ENCODE results near the gene PTER. TPM values are rescaled to one million over a fixed set of nuclear protein-coding genes. Genes with fewer than 3 reads are reported as not detected.

The PTER gene
- total RNA-seq, 2 donors from 2014 or later = 8.3 to 9.0 TPM

DNA sequence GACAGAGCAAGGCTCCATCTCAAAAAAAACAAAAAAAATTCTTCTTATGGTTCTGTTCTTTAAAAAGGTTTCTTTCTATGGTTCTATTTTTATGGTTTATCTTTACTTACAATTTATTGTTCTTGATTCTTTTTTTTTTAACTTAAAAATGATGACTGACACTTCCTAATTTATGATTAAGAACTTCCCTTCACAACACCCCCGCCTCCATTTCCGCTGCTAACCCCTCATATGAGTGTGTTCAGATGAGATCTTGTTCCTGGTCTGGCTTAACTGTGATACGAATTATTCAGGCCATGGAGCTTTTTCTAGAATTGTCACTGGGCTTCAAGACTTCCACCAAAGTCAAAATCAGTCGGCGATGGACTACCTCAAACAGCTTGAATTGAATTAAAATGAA lies 33.9 kb downstream of the PTER start:
- H3K4me1 Mint-ChIP-seq = no peaks in the 10 kb centered on the region
- no peak for DNase-seq
- Histone ChIP-seq H3K9ac (ENCODE audit: extremely low read depth, low read length, poor library complexity, severe bottlenecking) (no peak overlapping the region), H3K4me1 (ENCODE audit: control insufficient read depth, insufficient read depth, low read length) (no peaks in the 10 kb centered on the region), H3K36me3 (ENCODE audit: control insufficient read depth, insufficient read depth, low read length) (no peaks in the 10 kb centered on the region), H3K27ac (ENCODE audit: low read depth, low read length) (no peak overlapping the region), H3K27me3 (ENCODE audit: control insufficient read depth, insufficient read depth, low read length, poor library complexity, severe bottlenecking) (no peaks in the 10 kb centered on the region), H3K9me3 (ENCODE audit: control insufficient read depth, low read length) (no peaks in the 10 kb centered on the region), H3K4me3 (ENCODE audit: low read length) (no peak overlapping the region)
- no peaks in the 10 kb centered on the region for H3K9me3 Mint-ChIP-seq
- no peak for TF ChIP-seq CTCF (conservative IDR thresholded peaks at IDR 0.05)
- WGBS, 2 experiments (ENCODE audit: insufficient coverage in 1 of 2, insufficient read length in 1 of 2) = 88 to 93% methylated on average over 5 of the region's 5 CpGs
- no peak overlapping the region for H3K4me3 Mint-ChIP-seq
- H3K27me3 Mint-ChIP-seq (ENCODE audit: insufficient read depth) = no peaks in the 10 kb centered on the region
- H3K27ac Mint-ChIP-seq = no peak overlapping the region
- H3K36me3 Mint-ChIP-seq (ENCODE audit: low read depth) = no peaks in the 10 kb centered on the region

DNA sequence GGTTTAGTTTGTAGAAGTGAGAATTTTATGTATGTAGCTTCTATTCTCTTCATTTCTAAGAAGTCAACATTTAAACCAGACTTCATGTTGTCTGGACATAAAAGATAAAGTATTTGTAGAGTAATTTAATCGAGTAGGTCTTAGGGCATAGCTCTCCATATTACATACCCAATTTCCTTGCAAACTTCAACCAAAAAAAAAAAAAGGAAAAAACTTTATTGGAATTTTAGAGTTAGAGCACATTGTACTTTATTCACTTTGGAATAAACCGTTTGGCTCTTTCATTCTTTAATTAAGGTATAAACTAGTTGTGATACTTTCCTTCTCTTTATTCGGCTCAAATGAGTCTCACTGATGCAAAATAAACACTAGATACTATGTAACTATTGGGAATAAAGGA lies 36.0 kb downstream of the PTER start:
- H3K4me1 ChIP-seq (ENCODE audit: control insufficient read depth, insufficient read depth, low read length) = no peaks in the 10 kb centered on the region
- Mint-ChIP-seq H3K27ac (no peak overlapping the region), H3K9me3 (no peaks in the 10 kb centered on the region), H3K36me3 (ENCODE audit: low read depth) (no peaks in the 10 kb centered on the region), H3K4me3 (no peak overlapping the region), H3K4me1 (no peaks in the 10 kb centered on the region), H3K27me3 (ENCODE audit: insufficient read depth) (no peaks in the 10 kb centered on the region)
- no peaks in the 10 kb centered on the region for H3K27me3 ChIP-seq (ENCODE audit: control insufficient read depth, insufficient read depth, low read length, poor library complexity, severe bottlenecking)
- no peak overlapping the region for H3K9ac ChIP-seq (ENCODE audit: extremely low read depth, low read length, poor library complexity, severe bottlenecking)
- no peaks in the 10 kb centered on the region for H3K36me3 ChIP-seq (ENCODE audit: control insufficient read depth, insufficient read depth, low read length)
- H3K27ac ChIP-seq (ENCODE audit: low read depth, low read length) = no peak overlapping the region
- H3K4me3 ChIP-seq (ENCODE audit: low read length) = no peak overlapping the region
- DNase-seq = no peak
- no peaks in the 10 kb centered on the region for H3K9me3 ChIP-seq (ENCODE audit: control insufficient read depth, low read length)
- 86% methylated on average over 1 of the region's 3 CpGs; no CpG with 5 or more reads in 1 of the 2 experiments for WGBS, 2 experiments (ENCODE audit: insufficient coverage in 1 of 2, insufficient read length in 1 of 2)
- no peak for TF ChIP-seq CTCF (conservative IDR thresholded peaks at IDR 0.05)

DNA sequence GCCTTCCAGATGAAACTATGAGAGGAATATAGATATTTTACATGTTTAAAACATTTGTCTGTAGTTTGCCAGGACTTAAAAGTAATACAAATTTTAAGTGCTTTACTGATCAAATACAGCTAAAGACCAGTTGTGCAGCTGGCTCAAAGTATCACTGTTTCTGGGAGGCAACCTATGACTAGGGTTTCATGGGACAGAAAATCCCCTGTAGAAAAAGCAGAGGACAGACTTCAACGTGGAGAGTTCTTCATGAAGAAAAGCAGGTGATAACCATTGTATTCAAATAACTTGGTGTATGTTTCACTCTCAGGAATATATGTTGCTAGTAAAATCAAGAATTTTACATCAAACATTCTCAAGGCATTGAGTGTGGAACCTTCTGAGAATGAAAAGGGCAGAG lies 40.9 kb downstream of the PTER start:
- Histone ChIP-seq H3K9me3 (ENCODE audit: control insufficient read depth, low read length) (no peaks in the 10 kb centered on the region), H3K36me3 (ENCODE audit: control insufficient read depth, insufficient read depth, low read length) (no peaks in the 10 kb centered on the region), H3K27me3 (ENCODE audit: control insufficient read depth, insufficient read depth, low read length, poor library complexity, severe bottlenecking) (no peaks in the 10 kb centered on the region), H3K27ac (ENCODE audit: low read depth, low read length) (no peak overlapping the region), H3K4me1 (ENCODE audit: control insufficient read depth, insufficient read depth, low read length) (no peaks in the 10 kb centered on the region), H3K9ac (ENCODE audit: extremely low read depth, low read length, poor library complexity, severe bottlenecking) (no peak overlapping the region), H3K4me3 (ENCODE audit: low read length) (no peak overlapping the region)
- Mint-ChIP-seq H3K4me1 (no peaks in the 10 kb centered on the region), H3K4me3 (no peak overlapping the region), H3K27ac (no peak overlapping the region), H3K36me3 (ENCODE audit: low read depth) (no peaks in the 10 kb centered on the region), H3K9me3 (no peaks in the 10 kb centered on the region), H3K27me3 (ENCODE audit: insufficient read depth) (no peaks in the 10 kb centered on the region)
- no peak for DNase-seq
- WGBS, 2 experiments (ENCODE audit: insufficient coverage in 1 of 2, insufficient read length in 1 of 2) = 95% methylated on average over 1 of the region's 1 CpG; no CpG with 5 or more reads in 1 of the 2 experiments
- no peak for TF ChIP-seq CTCF (conservative IDR thresholded peaks at IDR 0.05)
